HG02970 (cell line): Measurements from ENCODE around the gene PALLD.
"Not testable (repeated sequence)": the region's sequence is repeated elsewhere in the genome, so short reads cannot be mapped to it uniquely, and the experiment has no call there.

Source experiments
- ATAC-seq: cut with Tn5 transposase; IDR thresholded peaks from one replicate; pipeline ENCODE4 v1.9.1; 2021; ENCODE audit warnings: mild to moderate bottlenecking, moderate library complexity, moderate number of reproducible peaks; ENCODE audit not compliant: unreplicated experiment, low FRiP score

Gene PALLD

GRCh38 chr4:168490711-168491110 lies 6.1 kb upstream of the PALLD start:
- ATAC-seq = no peak

- ATAC-seq = no peak
Observed at GRCh38 chr4:168491563-168491962, 5.3 kb upstream of the PALLD start.

DNA sequence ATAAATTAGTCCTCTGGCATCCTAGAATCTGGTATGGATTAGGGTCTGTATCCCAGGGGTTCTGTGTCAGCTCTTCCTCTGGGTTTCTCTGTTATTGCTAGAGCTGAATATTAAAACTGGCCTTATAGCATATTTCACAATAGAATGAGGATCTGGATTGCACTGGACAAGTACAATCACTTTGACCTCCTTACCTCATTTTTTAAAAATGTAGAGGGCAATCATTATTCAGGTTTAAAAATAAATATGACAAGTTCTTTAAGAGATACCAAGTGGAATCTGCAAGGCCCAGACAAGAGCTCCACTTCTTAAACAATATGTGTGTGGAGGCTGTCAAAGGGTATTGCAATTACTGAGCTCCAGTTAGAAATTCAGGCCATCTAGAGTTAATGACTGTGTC lies 1.4 kb downstream of the PALLD start:
- no peak for ATAC-seq

DNA sequence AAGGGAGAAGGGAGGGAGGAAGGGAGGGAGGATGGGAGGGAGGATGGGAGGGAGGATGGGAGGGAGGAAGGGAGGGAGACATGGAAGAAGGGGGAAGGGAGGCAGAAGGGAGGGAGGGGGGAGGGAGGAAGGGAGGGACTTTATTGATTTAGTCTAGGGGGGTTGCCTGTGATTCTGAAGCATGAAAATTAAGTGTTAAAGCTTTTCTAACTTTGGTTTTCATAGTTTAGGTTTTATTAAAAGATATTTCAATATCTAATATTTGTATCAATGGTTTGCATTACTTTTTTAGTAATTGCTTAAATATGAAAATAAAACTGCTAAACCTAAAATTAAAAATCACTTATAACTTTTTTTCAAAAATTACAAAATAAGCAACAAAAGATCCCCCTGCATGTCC lies 2.4 kb downstream of the PALLD start:
- no peak for ATAC-seq

GRCh38 chr4:168501407-168501806 lies 4.6 kb downstream of the PALLD start:
- no peak for ATAC-seq

DNA sequence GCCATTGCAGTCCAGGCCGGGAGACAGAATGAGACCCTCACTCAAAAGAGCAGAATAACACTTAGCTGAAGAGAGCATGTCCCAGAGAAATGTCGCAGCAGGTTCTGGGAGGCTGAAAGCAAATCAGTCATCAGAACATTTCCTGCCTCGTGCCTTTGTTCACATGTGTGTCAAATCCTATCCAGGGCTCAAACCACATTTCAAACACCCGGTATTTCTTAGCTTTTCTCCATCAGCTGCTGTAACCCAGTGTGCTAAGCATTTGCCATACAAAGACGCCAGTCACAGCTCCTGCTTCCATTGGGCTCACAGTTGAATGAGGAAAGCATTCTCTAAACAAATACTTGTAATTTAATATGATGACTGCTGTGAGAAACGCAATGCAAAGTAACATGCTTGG lies 6.0 kb downstream of the PALLD start:
- ATAC-seq = no peak

GRCh38 chr4:168503652-168504362 lies 7.0 kb downstream of the PALLD start:
- ATAC-seq = no peak

- ATAC-seq = no peak
Observed at GRCh38 chr4:168504526-168504925, 7.7 kb downstream of the PALLD start.

DNA sequence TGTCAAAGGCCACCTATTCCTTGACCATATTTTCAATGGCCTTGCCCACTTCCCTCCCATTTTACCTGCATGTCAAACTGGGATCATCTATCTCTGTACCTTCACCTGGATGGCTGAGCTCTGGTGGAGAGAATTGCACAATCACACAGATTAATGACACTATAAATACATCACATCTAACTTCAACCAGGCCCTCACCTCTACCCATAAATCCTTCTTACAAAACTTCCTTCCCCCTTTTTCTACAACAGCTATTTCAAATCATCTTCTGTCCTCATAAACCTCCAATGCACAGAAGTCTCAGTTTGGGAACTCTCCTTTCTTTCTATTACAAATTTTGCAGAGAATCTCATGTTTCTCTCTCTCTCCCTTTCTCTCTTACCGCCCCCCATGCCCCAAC lies 9.2 kb downstream of the PALLD start:
- ATAC-seq = no peak

GRCh38 chr4:168507178-168507815 lies 10.4 kb downstream of the PALLD start:
- no peak for ATAC-seq

DNA sequence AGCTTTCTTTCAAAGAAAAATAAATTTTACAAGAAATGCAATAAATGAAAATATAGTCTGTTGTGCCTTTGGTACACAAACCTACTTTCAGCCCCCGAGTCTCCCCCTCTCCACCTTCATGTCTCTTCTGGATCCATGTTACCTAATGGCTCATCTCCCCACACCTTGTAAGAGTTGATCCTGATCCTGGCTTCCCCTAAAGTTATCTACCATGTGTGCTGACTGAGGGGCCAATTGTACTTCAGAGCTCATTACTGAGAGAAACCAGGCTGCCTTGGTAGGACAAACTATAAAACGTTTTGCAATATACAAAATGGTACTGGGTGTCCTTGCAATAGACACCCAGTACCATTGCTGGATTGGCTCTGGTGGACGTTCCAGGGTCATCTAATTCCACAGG lies 11.8 kb downstream of the PALLD start:
- ATAC-seq = no peak

- ATAC-seq = no peak
Observed at GRCh38 chr4:168509786-168510185, 12.9 kb downstream of the PALLD start.

DNA sequence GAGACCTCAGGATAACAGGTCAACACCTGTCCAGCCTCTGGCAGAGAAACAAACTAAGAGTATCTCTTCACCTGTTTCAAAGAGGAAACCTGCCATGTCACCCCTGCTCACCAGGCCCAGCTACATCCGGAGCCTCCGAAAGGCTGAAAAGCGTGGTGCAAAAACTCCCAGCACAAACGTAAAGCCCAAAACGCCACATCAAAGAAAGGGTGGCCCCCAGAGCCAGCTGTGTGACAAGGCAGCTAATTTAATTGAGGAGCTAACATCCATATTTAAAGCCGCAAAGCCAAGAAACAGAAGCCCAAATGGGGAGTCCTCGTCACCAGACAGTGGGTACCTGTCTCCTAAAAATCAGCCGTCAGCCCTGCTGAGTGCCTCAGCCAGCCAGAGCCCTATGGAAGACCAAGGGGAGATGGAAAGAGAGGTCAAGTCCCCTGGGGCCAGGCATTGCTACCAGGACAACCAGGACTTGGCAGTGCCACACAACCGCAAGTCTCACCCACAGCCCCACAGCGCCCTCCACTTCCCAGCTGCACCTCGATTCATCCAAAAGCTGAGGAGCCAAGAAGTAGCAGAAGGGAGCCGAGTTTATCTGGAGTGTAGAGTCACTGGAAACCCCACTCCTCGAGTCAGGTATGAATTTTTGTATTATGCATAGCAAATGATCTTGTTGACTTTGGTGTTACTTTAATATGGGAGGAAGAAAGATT lies 15.1 kb downstream of the PALLD start:
- no peak for ATAC-seq

- not testable (repeated sequence) for ATAC-seq
Observed at GRCh38 chr4:168513826-168514225, 17.0 kb downstream of the PALLD start.

- no peak for ATAC-seq
Observed at GRCh38 chr4:168514249-168514852, 17.5 kb downstream of the PALLD start.

DNA sequence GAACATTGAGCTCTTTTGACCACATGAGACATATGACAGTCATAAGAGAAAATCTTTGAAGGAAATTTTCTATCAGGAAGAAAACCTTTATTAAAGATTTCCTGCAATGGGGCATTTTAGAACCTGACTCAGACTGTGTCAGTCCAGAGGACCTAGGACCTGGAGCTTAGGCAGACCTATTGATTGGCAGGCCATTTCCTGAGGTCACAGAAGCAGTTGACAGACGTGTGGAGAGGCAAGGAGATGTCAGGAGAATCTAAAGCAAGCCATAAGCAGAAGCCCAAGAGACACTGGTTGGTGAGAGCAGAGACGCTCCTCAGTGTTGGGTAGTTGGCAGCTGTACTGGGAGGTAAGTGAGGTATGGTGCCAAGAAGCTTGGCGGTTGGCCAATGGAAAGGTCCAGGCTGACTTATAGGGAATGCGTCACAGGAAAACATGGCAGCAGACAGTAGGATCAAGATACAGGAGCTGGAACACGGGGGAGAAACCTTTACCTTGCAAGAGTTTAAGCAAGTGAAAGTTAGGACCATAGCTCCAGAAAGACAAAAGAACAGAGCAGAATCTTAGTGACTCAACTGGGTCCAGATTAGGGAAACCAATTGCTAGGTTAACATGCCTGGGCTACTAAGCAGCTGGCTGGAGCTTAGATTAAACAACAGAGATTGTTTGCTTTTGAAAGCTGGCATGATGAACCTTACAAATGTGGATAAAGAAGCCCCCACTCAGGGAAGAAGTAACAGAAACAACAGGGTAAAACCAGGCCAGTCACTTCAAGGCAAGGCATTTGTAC lies 18.6 kb downstream of the PALLD start:
- no peak for ATAC-seq

- no peak for ATAC-seq
Observed at GRCh38 chr4:168516841-168517240, 20.0 kb downstream of the PALLD start.

GRCh38 chr4:168519576-168519975 lies 22.7 kb downstream of the PALLD start:
- ATAC-seq = no peak

DNA sequence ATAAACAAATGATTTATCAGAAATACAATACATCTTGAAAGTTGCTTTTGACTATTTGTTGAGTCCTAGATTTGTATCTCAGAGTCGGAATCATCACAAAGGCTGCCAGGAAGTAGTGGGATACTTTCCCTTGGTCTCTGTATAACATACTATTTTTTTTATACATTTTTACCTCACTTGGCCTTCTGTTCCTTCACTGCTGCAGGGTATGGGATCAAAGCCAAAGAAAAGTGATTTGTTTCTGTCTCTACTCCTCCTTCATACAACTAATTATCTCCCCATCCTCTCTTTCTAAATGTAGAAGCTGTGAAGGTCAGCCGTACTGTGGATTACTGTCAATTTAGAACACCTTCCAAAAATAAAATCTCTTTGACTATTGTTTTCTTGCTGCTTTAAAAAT lies 24.9 kb downstream of the PALLD start:
- no peak for ATAC-seq

DNA sequence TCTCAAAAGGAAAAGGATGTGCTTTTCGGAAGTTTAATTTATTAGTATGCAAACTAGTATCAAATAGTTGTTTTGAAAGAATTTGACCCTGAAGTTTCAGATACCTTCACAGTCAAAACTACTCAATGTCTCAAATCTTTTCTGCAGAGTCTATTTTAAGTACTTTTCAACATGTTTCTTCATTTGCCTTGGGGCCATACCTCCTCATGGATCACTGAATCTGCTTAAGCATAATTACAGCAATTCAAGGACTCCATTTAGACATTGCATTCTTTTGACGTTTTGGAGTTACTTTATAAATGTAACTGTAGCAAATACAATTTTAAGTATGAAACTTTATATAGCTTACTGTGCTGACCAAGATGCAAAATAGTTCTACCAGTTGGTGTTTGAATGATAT lies 25.5 kb downstream of the PALLD start:
- no peak for ATAC-seq
